Stimulated activated CD8-positive, alpha-beta memory T cell treated with anti-CD3 and anti-CD28 coated beads, Interleukin-7, amount 100 ng/mL, for 4 hours (primary cell): Measurements from ENCODE around the gene SERINC5.
"Not testable (repeated sequence)": the region's sequence is repeated elsewhere in the genome, so short reads cannot be mapped to it uniquely, and the experiment has no call there.

Experiments used
- DNase-seq, 2 donors: peaks; one replicate each; pipeline ENCODE4 v3.0.0-alpha.2; 2020; ENCODE audit warnings: low read depth in 2 of 2

The SERINC5 gene

DNA sequence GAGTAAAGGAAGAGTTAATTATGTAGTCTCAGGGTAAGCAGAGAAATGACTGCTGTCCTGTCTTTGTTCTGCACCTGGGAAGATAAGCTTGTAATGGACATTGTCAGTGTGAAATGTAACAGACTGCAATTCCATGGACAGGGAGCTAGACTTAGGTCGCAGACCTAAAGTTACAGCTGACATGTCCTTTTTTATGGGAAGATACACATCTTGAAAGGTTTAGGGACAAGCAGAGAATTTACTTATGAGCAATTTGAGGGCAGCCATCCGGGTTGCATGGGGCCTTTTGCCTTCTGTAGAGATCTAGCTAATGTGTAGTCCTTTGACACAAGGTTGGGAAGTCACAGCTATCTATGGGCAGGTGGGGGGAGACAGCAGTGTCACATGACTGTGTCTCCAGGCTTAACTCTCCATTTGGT, 85.7 kb downstream of the SERINC5 start:
- no peak for DNase-seq

DNA sequence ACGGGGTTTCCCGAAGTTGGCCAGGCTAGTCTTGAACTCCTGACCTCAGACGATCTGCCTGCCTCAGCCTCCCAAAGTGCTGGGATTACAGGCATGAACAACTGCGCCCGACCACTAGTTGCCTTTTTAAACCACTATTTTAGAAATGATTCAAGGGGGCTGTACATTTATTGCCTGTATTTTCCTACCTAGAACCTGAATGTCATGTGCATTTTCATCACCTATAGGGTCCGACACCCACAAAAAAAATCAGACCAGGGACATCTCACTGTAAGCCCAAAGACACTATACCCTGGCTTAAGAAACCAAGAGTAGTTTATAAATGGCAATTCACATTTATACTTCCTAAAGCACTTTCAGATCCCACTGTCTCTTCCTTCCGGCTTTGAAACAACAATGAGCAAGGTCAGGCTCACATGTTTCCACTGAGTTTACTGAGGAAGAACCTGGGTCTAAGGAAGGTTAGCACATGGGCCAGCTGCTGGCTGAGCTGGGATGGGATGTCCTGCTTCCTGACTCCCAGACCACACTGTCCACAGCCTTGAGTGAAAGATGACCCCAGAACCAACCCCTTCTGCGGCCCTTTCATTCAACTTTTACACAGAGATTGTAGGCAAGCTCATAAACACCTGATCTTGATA, 87.3 kb downstream of the SERINC5 start:
- no peak for DNase-seq

- DNase-seq = no peak
Measured at GRCh38 chr5:80165452-80165851, 90.4 kb downstream of the SERINC5 start.

DNA sequence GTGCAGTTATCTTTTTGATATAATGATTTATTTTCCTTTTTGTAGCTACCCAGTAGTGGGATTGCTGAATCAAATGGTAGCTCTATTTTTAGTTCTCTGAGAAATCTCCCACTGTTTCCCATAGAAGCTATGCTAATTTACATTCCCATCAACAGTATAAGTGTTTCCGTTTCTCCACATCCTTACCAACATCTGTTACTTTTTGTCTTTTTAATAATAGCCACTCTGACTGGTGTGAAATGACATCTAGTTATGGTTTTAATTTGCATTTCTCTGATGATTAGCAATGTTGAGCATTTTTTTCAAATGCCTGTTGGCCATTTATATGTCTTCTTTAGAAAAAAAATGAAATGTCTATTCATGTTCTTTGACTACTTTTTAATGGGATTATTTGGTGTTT, 94.7 kb downstream of the SERINC5 start:
- DNase-seq = no peak

- no peak for DNase-seq
Measured at GRCh38 chr5:80160242-80160641, 95.6 kb downstream of the SERINC5 start.

DNA sequence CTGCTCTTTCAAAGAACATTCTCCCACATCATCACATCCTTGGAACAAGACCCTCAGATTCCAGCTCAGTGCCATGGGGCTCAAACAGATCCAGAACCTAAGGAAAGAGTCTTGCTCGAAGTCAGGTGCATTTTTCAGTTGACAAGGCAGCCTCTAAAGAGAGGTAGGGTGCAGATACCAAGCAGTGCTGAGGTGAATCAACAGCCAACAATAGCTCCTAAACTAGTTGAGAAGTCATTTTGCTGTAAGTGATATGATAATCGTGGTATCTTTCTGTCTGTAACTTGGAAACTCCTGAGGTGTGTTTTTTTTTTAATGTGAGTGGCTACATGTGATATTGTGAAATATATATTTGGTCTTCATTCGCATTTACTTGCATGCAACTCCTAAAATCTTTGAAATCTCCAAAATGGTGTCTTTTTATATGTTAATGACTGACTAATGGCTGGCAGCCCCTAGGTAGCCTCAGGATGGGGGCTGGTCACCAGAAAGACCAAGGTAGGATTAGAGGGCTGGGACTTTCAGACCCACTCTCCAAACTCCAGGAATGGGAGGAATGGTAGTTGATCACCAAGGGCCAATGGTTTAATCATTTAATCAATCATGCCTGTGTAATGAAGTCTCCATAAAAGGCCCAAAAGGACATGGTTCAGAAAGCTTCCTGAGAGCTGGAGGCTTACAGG, 96.6 kb downstream of the SERINC5 start:
- no peak for DNase-seq

DNA sequence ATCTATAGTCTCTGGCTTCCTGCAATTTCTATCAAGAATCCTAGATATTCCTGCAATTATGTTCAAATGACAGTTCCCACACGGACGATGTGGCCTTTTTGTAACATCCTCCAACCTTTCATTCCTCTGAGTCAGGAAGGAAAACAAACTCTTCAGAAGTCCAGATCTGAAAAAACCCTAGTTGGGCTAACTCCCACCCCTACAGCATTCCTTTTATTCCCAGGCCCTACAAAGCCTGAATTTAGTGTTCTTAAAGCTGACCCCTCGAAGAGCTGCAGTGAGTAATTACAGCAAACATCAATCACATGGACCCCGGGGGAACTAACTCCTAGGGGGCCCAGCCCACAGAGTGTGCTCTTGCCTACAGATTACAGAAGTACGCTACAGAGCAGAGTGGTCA, 99.7 kb downstream of the SERINC5 start:
- DNase-seq = no peak

GRCh38 chr5:80154749-80155148, 101.1 kb downstream of the SERINC5 start:
- DNase-seq = no peak

DNA sequence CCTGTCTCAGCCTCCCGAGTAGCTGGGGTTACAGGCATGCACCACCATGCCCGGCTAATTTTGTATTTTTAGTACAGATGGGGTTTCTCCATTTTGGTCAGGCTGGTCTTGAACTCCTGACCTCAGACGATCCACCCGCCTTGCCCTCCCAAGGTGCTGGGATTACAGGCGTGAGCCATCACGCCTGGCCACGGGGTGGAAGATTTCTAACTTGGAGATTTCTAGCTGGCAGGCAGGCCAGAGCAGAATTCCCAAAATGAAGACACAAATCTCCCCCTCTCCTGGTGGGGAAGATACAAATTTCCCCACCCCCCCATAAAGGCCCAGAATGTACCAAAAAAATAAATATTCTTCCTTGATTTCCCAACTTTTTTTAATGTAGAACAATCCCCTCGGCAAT, 101.6 kb downstream of the SERINC5 start:
- DNase-seq = not testable (repeated sequence)

GRCh38 chr5:80153586-80154126, 102.2 kb downstream of the SERINC5 start:
- no peak for DNase-seq

DNA sequence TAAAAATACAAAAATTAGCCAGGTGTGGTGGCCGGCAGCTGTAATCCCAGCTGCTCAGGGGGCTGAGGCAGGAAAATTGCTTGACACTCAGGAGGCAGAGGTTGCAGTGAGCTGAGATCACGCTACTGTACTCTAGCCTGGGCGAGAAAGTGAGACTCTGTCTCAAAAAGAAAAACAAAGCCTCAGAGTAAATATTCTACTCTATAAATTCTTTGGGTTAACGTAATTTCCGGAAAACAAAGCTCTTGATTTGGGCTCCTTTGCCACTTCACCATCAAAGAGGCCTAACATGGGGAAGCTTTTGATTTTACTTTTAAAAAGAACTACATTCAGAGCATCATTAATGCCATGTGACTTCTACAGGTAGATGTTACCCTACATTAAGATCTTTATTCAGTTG, 103.1 kb downstream of the SERINC5 start:
- no peak for DNase-seq

- no peak for DNase-seq
Measured at GRCh38 chr5:80151890-80152289, 104.0 kb downstream of the SERINC5 start.

GRCh38 chr5:80150731-80151130, 105.1 kb downstream of the SERINC5 start:
- DNase-seq = no peak

DNA sequence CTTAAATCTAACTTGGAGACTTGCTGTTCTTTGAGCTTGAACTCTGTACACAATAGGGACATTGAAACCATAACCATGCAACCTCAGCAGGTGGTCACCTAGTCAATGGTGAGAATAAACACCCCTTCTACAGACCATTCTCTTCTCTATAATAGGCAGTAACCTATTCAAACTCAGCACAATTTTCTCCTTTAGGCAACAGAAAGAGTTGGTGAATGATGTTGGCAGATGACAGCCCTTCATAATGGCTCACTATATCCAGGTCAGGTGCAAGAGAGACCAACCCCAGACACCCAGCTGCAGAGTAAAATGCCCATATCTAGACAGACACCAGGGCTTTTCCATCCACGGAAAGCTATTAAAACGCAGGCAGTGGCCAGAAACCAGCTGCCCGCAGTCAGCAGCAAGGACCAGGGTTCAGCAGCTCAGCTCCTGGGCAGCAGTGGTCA, 106.7 kb downstream of the SERINC5 start:
- DNase-seq = no peak

DNA sequence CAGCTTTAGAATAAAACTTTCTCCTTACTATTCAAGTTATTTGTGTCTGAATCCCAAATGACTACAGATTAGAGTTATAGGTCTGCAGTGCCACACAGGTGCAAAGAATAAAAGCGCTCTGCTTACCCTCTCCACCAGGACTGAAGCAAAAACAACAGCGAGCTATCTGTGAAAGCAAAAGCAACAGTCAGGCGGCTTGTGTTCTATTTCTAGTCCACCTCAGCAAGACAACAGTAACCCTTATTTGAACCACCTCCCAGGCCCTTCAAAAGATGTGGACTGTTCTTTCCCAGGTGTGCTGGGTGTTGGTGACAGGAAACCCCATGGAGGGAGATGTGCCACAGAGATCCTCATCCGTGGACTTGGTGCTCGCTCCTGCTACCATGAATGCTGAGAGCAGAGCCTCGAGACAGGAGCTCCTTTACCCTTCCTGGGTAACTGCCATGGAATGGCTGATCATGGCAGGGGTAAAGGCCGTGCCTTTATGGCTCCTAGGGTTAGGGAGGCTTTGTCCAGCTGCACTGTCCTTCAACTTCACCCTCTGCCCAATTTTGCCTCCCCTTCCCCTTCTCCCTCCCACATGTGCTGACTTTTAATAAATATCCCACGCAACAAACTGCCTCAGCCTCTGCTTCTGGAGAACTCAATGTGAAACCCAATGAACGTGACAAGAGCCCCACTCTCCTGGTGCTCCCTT, 108.6 kb downstream of the SERINC5 start:
- no peak for DNase-seq

- DNase-seq = no peak
Measured at GRCh38 chr5:80146046-80146445, 109.8 kb downstream of the SERINC5 start.

GRCh38 chr5:80143491-80143890, 112.4 kb downstream of the SERINC5 start:
- DNase-seq = no peak

DNA sequence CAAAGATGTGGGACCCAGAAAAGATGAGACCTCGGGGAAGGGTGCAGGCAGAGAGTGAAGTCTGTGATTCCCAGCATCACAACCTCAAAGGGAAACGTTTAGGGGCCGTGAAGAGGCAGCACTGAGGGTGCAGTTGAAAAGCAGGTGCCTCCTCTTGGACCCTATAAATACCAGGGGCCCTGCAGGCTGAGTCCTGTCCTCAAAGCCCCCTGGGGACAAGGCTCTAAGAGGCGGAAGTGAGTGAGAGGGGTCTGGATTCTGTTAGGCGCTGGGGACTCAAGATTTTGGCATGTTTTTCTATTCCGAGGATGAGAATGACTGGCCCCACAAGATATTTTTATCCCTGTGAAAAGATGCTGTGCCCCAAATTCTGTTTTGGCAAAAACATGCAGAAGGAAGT, 112.9 kb downstream of the SERINC5 start:
- no peak for DNase-seq

DNA sequence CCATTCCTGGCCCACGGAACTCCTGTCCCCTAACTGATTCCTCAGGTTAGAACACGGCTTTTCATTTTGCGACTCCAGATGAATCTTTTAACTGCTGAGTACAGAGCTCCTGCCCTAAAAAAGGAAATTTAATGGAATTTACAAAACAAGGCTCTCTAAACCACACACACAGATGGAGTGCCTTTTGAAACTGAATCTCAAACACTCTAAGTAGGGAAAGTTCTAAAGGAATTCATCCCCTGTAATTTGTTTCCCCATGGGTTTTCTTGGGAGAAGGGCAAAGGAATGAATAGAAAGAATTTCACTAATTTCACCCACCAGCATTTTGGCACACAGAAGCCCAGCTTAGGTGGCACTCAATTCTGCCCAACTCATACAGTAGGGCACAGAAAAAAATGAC, 114.2 kb downstream of the SERINC5 start:
- no peak for DNase-seq

GRCh38 chr5:80141147-80141671, 114.6 kb downstream of the SERINC5 start:
- no peak for DNase-seq

DNA sequence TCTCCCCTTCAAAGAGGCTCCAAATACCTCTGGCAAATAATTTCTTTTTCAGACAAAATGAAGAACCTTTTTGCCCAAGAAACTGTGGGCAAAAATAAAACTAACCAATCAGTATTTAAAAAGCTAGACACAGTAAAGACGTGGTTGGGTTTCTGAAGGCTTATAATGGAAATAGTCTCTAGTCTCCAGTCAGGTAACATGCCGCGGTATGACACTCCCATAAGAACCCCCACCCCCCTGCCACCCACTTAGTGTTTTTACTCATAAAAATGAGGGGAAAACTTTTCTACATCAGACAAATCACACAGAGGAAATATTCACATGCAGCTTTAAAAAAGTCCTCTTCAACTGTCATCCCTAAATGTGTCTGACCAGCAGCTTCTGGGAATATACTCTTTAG, 115.4 kb downstream of the SERINC5 start:
- peak; percentile 43 to 59 for DNase-seq

DNA sequence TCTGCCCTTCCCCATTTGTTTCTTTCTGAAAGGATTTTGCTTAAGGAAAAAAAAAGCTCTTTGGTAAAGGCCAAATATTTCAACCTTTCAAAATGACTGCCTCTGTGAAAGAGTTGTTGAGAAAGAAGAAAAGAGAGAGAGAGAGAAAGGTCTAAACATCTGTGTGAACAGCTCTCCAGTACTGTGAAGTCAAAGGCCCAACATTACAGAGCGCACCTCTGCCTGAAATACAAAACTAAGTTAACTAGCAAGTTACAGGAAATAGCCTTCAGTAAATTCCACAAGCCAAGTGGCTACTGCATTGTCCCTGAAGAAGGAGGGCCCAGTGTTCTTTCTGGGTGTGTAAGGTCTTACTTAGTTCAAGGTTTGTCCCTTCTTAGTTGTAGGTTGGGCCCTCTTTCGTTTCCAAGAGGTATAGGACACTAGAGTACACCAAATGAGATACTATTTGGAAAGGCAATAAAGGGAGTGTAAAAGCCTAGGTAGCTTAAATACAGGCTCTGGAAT, 116.3 kb downstream of the SERINC5 start:
- no peak for DNase-seq
